BE2C (cell line): Measurements from ENCODE around the gene ATF2.

Experiments
- DNase-seq: peaks from one replicate; pipeline ENCODE4 v3.0.0-alpha.2; 2020
- H3K27me3 ChIP-seq: fragments of 250-450 bp; sonication (Bioruptor Pico); 2 replicates; pipeline ENCODE4 v1.5.1; 2020; ENCODE audit warnings: mild to moderate bottlenecking
- H3K36me3 ChIP-seq: fragments of 250-450 bp; sonication (Bioruptor Pico); 2 replicates; pipeline ENCODE4 v1.5.1; 2020; ENCODE audit warnings: mild to moderate bottlenecking
- H3K4me1 ChIP-seq: fragments of 250-450 bp; sonication (Bioruptor Pico); 2 replicates; pipeline ENCODE4 v1.5.1; 2020
- H3K4me3 ChIP-seq: 2 replicates; pipeline ENCODE4 v1.5.1; 2011; ENCODE audit warnings: low read depth, low read length
- H3K9me3 ChIP-seq: fragments of 250-450 bp; sonication (Bioruptor Pico); 2 replicates; pipeline ENCODE4 v1.5.1; 2020
- CTCF ChIP-seq: IDR thresholded peaks from 2 replicates; pipeline ENCODE4 v1.5.1; 2012; ENCODE audit warnings: mild to moderate bottlenecking, low read depth, low read length

ATF2 gene

GRCh38 chr2:175180701-175181103 lies 12.7 kb upstream of the ATF2 start:
- Histone ChIP-seq H3K36me3 (peaks cover 32% of the 10 kb centered on the region), H3K4me1 (no peaks in the 10 kb centered on the region; the same call in 1 of the 2 replicates), H3K27me3 (no peaks in the 10 kb centered on the region), H3K4me3 (peak overlapping the region; percentile 82), H3K9me3 (no peaks in the 10 kb centered on the region)
- peak; percentile 10 for DNase-seq
- TF ChIP-seq CTCF, result no peak

- peaks cover 34% of the 10 kb centered on the region for H3K36me3 ChIP-seq
- DNase-seq, result no peak
- no peaks in the 10 kb centered on the region for H3K27me3 ChIP-seq
- H3K4me1 ChIP-seq, result no peaks in the 10 kb centered on the region
- H3K4me3 ChIP-seq, result no peak overlapping the region
- no peak for TF ChIP-seq CTCF
- H3K9me3 ChIP-seq, result no peaks in the 10 kb centered on the region
Observed at GRCh38 chr2:175176624-175177023, 8.6 kb upstream of the ATF2 start.

GRCh38 chr2:175175896-175176295 lies 7.9 kb upstream of the ATF2 start:
- H3K9me3 ChIP-seq, result no peaks in the 10 kb centered on the region
- H3K27me3 ChIP-seq, result no peaks in the 10 kb centered on the region
- no peak for TF ChIP-seq CTCF
- H3K4me1 ChIP-seq, result peaks cover 2% of the 10 kb centered on the region; the same call in 1 of the 2 replicates
- no peak overlapping the region for H3K4me3 ChIP-seq
- DNase-seq, result no peak
- H3K36me3 ChIP-seq, result peaks cover 34% of the 10 kb centered on the region

- no peaks in the 10 kb centered on the region for H3K27me3 ChIP-seq
- no peak for DNase-seq
- H3K4me1 ChIP-seq, result peaks cover 3% of the 10 kb centered on the region; the same call in 1 of the 2 replicates
- no peak for TF ChIP-seq CTCF
- H3K9me3 ChIP-seq, result no peaks in the 10 kb centered on the region
- peaks cover 34% of the 10 kb centered on the region for H3K36me3 ChIP-seq
- no peak overlapping the region for H3K4me3 ChIP-seq
Observed at GRCh38 chr2:175175320-175175719, 7.3 kb upstream of the ATF2 start.

- peaks cover 3% of the 10 kb centered on the region; the same call in 1 of the 2 replicates for H3K4me1 ChIP-seq
- TF ChIP-seq CTCF, result no peak
- peaks cover 3% of the 10 kb centered on the region for H3K36me3 ChIP-seq
- no peak for DNase-seq
- H3K9me3 ChIP-seq, result no peaks in the 10 kb centered on the region
- H3K4me3 ChIP-seq, result no peak overlapping the region
- H3K27me3 ChIP-seq, result no peaks in the 10 kb centered on the region
Observed at GRCh38 chr2:175170659-175171304, 2.8 kb upstream of the ATF2 start.

GRCh38 chr2:175169191-175169590 lies 1.2 kb upstream of the ATF2 start:
- TF ChIP-seq CTCF, result no peak
- no peak for DNase-seq
- no peaks in the 10 kb centered on the region for H3K36me3 ChIP-seq
- no peak overlapping the region for H3K4me3 ChIP-seq
- H3K4me1 ChIP-seq, result peaks cover 3% of the 10 kb centered on the region; the same call in 1 of the 2 replicates
- H3K27me3 ChIP-seq, result no peaks in the 10 kb centered on the region
- no peaks in the 10 kb centered on the region for H3K9me3 ChIP-seq
